Kidney glomerular epithelial cell (primary cell): Measurements from ENCODE around the gene GNG14.
"Not testable (repeated sequence)": the region's sequence is repeated elsewhere in the genome, so short reads cannot be mapped to it uniquely, and the experiment has no call there.

Experiments used
- DNase-seq: peaks from one replicate; lab custom pipeline; 2025; lab: John Stamatoyannopoulos, UW

Gene GNG14

DNA sequence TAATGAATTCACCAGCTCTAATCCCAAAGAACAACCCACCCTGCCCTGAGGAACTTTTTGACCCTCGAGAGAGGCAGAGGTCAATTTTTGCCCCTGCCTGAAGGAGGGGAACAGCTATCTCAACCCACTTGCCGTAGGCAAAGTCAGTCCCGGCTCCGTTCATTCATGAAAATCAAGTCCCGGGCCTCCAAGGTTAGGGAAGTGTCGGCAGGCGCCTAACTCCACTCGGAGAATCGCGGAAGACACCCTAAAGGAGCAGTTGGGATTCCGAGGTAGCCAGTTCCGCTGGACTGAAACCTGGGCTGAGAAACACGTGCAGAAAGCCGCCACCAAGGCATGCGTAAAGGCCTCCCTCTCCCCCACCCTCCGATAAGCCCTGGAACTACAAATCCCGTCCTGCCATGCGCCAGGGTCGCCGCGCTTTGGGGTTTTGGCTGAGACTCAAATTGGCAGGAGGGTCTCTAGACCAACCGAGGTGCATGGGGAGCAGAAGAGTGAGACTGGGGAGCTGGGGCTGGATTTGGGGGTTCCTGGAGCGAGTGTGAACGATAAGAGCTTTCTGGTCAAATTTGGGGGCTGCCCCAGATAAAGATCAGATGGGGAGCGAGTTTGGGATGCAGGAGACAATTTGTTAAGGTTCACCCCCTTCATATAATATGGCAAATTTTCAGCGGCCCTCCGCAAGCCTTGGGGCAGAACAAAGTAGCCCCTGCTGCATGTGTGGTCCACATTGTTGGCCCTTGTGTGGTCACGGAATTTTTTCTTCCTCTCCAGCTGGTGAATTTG lies 36.0 kb downstream of the GNG14 start, which contains the start of gene TNPO2:
Gene TNPO2 (minus strand): TSS at position 292 of the 786 bp plus-strand sequence. CDS start 2,955 bp downstream, outside the sequence.
- peak; percentile 50 for DNase-seq

DNA sequence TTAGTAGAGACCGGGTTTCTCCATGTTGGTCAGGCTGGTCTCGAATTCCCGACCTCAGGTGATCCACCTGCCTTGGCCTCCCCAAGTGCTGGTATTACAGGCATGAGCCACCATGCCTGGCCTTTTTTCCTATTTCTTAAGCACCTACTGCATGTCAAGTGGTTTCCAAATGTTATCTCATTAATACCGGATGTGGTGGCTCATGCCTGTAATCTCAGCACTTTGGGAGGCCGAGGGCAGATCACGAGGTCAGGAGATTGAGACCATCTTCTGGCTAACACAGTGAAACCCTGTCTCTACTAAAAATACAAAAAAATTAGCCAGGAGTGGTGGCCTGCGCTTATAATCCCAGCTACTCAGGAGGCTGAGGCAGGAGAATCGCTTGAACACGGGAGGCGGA lies 37.8 kb downstream of the GNG14 start:
- not testable (repeated sequence) for DNase-seq

DNA sequence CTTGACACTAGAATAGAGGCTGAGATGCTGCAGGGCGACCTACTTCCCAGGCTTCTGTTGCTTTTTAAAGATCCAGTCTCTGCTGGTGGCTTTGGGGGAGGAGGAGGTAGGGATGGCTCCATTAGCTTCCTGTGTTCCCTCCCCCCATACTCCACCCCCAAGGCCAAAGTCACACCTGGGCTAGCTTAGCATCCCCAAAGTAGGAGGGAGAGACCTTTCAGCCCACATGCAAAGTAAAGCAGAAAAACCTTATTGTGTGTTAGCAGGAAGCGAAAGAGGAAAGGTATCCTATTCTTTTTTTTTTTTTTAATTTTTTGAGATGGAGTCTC lies 39.2 kb downstream of the GNG14 start:
- no peak for DNase-seq

DNA sequence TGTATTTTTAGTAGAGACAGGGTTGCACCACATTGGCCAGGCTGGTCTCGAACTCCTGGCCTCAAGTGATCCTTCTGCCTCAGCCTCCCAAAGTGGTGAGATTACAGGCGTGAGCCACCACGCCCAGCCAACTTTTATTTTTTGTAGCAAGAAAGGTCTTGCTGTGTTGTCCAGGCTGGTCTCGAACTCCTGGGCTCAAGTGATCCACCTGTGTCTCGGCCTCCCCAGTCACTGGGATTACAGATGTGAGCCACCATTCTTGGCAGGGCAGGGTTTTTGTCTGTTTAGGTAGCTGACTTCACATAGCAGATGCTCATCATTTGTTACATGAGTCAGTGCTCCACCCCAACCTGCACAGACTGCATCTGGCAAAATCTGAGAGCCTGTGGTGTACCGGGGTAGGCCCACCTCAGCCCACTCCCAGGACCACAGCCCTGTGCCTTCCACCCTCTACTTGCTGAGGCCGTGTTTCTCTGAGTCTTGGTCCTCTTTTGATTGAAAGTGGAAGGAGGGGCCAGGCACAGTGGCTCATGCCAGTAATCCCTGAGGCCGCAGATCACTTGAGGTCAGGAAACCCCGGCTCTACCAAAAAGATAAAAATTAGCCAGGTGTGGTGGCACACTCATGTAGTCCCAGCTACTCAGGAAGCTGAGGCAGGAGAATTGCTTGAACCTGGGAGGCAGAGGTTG lies 40.1 kb downstream of the GNG14 start:
- no peak for DNase-seq

DNA sequence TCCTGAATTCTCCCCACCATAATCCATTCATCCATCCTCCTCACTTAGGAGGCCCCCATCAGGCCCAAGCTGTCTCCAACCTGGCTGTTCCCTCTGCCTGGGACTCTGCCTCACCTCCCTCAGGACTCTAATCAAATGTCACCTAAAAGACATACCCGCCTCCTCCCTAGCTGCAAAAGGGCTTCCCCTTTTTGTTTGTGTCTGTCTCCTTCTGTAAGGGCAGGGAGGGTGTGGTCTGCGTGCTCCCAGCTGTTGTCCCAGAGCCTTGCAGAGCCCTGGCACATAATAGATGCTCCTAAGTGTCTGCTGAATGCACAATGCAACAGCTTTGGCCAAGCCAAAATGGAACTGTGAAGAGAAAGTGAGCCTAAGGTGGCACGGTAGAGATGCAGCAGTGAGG lies 42.3 kb downstream of the GNG14 start:
- no peak for DNase-seq

DNA sequence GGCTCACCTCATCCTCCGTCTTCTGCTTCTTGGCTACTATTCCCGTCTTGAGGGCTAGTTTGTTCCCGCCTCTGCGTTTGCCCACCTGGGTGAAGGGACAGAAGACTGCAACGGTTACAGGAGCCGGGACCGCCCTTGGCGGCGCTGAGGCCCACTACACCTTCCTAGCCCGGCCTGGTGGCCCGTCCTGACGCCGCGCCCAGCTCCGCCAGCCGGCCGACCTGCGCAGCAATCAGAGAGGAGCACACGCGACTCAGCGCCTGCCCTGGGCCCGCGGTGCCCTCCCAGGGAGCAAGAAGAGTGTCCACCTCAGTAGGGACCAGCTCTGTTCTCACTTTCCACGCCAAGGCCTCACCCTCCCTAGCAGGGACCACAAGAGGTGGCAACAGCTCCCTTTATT lies 43.5 kb downstream of the GNG14 start:
- DNase-seq, result no peak

DNA sequence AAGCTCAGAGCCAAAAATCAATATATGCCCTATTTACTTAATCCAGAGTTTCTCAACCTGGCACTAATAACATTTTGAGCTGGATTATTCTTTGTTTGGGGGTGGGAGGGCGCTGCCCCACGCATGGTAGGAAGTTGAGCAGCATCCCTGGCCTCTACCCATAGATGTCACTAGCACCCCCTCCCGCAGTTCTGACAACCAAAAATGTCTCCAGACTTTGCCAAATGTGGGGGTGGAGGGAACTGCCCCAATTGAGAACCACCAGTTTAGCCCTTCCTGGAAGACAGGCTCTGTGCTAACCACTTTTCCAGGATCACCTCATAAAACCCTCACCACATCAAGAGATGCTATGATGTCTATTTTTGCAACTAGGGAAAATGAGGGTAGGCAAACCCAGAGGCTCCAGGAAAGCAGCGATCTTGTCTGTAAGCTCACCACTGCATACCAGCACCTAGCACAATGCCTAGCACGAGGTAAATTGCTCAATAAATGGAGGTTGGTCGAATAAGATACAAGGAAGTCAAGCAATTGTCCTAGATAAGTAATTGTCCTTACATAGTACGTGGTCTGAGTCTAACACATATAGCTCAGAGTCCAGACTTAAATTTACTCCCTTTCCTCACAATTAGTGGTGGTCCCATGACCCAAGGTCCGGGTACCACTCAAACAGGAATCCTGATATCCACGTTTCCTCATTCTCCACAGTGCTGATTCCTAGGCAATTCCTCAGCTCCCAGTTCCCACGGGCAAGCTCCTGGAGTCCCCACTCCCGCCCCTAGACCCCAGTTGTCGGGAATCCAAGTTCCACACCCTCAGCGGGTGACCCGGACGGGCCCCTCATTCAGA lies 45.8 kb downstream of the GNG14 start:
- peak; percentile 17 for DNase-seq

DNA sequence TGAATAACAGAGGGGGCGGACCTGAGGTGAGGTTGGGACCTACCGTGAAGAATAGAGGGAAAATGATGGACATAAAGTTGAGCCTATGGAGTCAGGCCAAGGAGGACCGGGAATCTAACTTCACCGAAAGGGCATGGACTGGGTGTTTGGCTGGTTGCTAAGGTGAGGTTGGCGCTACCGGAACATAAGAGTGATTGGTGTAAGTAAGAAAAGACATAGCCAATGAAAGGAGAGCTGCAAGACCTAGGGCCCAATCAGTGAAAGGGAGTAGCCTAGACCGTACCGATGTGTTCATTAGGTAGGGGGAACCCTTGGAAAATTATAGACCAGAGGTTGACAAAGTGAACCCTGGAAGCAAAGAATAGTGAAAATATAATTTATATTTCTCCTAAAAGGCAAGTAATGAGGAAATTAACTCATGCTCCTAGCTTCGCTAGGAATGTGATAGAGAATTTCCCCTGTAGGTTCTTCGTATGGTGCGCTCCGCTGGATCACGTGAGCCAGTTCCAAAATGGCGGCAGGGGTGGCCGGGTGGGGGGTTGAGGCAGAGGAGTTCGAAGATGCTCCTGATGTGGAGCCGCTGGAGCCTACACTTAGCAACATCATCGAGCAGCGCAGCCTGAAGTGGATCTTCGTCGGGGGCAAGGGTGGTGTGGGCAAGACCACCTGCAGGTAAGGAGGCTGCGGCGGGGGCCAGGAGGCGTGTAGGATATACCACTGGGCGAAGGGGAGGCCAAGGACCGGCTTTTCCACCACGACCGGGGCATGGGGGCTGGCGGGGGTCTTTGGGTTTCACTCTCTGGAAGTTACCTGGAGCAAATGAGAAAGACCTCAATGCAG lies 49.4 kb downstream of the GNG14 start, which contains the start of gene GET3:
Gene GET3 (plus strand): TSS at position 503 of the 840 bp plus-strand sequence. CDS start 9 bp downstream, at position 512.
- peak; percentile 100 for DNase-seq

DNA sequence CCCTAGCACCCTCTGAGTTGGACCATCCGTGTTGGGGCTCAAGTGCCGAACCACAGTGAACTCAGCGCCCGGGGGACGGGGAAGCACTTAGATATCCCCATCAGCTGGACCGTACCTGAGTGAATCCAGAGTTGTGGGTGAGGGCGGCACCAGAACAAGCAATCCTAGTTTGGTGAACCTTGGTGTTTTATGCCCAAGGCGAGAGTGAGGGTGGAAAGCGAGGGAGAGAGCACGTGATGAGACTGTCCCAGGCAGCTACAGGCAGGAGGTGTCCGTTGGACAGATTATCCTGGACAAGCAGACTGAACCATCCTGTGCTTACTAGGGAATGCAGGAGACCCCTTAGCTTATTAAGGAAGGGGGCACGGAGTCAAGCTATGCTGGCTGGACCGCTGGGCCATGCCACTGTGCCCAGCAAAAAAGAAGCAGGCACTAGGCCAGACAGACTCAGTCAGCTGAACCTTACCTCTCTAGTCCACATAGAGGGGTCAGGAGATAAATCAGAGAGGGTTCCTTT lies 50.1 kb downstream of the GNG14 start:
- no peak for DNase-seq
